RWPE2 (cell line): ENCODE results near the gene ANKRD37.

Experiments
- ATAC-seq: fragments of 200-7000 bp; cut with Tn5 transposase; 3 replicates; pipeline ENCODE4 v1.9.1; 2021; ENCODE audit warnings: low read depth
- DNase-seq: peaks from one replicate; pipeline ENCODE4 v3.0.0-alpha.2; 2020; ENCODE audit warnings: low spot score
- H3K27ac ChIP-seq: fragments of 450-650 bp; 2 replicates; pipeline ENCODE4 v1.5.1; 2017; ENCODE audit warnings: mild to moderate bottlenecking; ENCODE audit not compliant: poor library complexity, severe bottlenecking
- H3K27me3 ChIP-seq: fragments of 250-450 bp; sonication (Bioruptor Pico); 2 replicates; pipeline ENCODE4 v1.5.1; 2021; ENCODE audit warnings: mild to moderate bottlenecking, moderate library complexity; ENCODE audit not compliant: insufficient read depth, poor library complexity, severe bottlenecking
- H3K36me3 ChIP-seq: fragments of 250-450 bp; sonication (Bioruptor Pico); 2 replicates; pipeline ENCODE4 v1.5.1; 2020; ENCODE audit warnings: low read depth, mild to moderate bottlenecking, moderate library complexity
- H3K4me1 ChIP-seq: fragments of 250-450 bp; sonication (Bioruptor Pico); 2 replicates; pipeline ENCODE4 v1.5.1; 2021; ENCODE audit warnings: mild to moderate bottlenecking, moderate library complexity; ENCODE audit not compliant: insufficient read depth, poor library complexity, severe bottlenecking
- H3K4me3 ChIP-seq: fragments of 250-450 bp; sonication (Bioruptor Pico); 2 replicates; pipeline ENCODE4 v1.5.1; 2021; ENCODE audit warnings: mild to moderate bottlenecking, moderate library complexity; ENCODE audit not compliant: severe bottlenecking
- H3K9me3 ChIP-seq: fragments of 250-450 bp; sonication (Bioruptor Pico); 2 replicates; pipeline ENCODE4 v1.5.1; 2021; ENCODE audit warnings: mild to moderate bottlenecking, moderate library complexity; ENCODE audit not compliant: severe bottlenecking
- CTCF ChIP-seq: fragments of 450-650 bp; IDR thresholded peaks from one replicate; pipeline ENCODE4 v1.5.1; 2017; ENCODE audit warnings: mild to moderate bottlenecking, moderate library complexity; ENCODE audit not compliant: poor library complexity, severe bottlenecking

ANKRD37 gene

GRCh38 chr4:185369731-185370130 lies 26.9 kb upstream of the ANKRD37 start:
- no peaks in the 10 kb centered on the region for H3K4me1 ChIP-seq
- DNase-seq (no peak), ATAC-seq (no peak)
- H3K27me3 ChIP-seq: no peaks in the 10 kb centered on the region
- no peaks in the 10 kb centered on the region for H3K9me3 ChIP-seq
- no peaks in the 10 kb centered on the region for H3K36me3 ChIP-seq
- H3K27ac ChIP-seq: no peak overlapping the region
- H3K4me3 ChIP-seq: no peak overlapping the region
- no peak for TF ChIP-seq CTCF

GRCh38 chr4:185370268-185370949 lies 26.2 kb upstream of the ANKRD37 start:
- H3K4me3 ChIP-seq: no peak overlapping the region
- no peak overlapping the region for H3K27ac ChIP-seq
- no peaks in the 10 kb centered on the region for H3K36me3 ChIP-seq

GRCh38 chr4:185371702-185372101 lies 24.9 kb upstream of the ANKRD37 start:
- Histone ChIP-seq H3K27ac (no peak overlapping the region), H3K36me3 (no peaks in the 10 kb centered on the region), H3K4me3 (no peak overlapping the region), H3K27me3 (no peaks in the 10 kb centered on the region), H3K4me1 (no peaks in the 10 kb centered on the region), H3K9me3 (no peaks in the 10 kb centered on the region)
- TF ChIP-seq CTCF: no peak
- ATAC-seq (no peak), DNase-seq (no peak)

More at GRCh38 chr4:185370268-185370949, 26.2 kb upstream of the ANKRD37 start:
- Histone ChIP-seq H3K9me3 (no peaks in the 10 kb centered on the region), H3K27me3 (no peaks in the 10 kb centered on the region), H3K4me1 (no peaks in the 10 kb centered on the region)
- DNase-seq (no peak), ATAC-seq (no peak)
- no peak for TF ChIP-seq CTCF

GRCh38 chr4:185374027-185374426 lies 22.6 kb upstream of the ANKRD37 start:
- no peak for TF ChIP-seq CTCF
- ATAC-seq: no peak
- H3K27ac ChIP-seq: no peak overlapping the region
- no peaks in the 10 kb centered on the region for H3K9me3 ChIP-seq
- H3K36me3 ChIP-seq: no peaks in the 10 kb centered on the region
- no peaks in the 10 kb centered on the region for H3K4me1 ChIP-seq
- H3K27me3 ChIP-seq: no peaks in the 10 kb centered on the region
- no peak overlapping the region for H3K4me3 ChIP-seq
- no peak for DNase-seq

GRCh38 chr4:185374573-185374972 lies 22.1 kb upstream of the ANKRD37 start:
- H3K4me1 ChIP-seq: no peaks in the 10 kb centered on the region
- no peak overlapping the region for H3K4me3 ChIP-seq
- DNase-seq (no peak), ATAC-seq (no peak)
- H3K9me3 ChIP-seq: no peaks in the 10 kb centered on the region
- no peak overlapping the region for H3K27ac ChIP-seq
- no peaks in the 10 kb centered on the region for H3K36me3 ChIP-seq
- no peaks in the 10 kb centered on the region for H3K27me3 ChIP-seq
- no peak for TF ChIP-seq CTCF
